DMS 273 (cell line): Measurements from ENCODE around the gene ARHGAP45.
A peak's percentile ranks its signal among the peaks of the same experiment; 100 is the strongest.
"Not testable (repeated sequence)": the region's sequence is repeated elsewhere in the genome, so short reads cannot be mapped to it uniquely, and the experiment has no call there.

ENCODE experiments used
- DNase-seq: peaks from one replicate; lab custom pipeline; 2025; ENCODE audit not compliant: unreplicated experiment; lab: John Stamatoyannopoulos, UW

Gene ARHGAP45

GRCh38 chr19:1113030-1113985 is 46.3 kb downstream of the ARHGAP45 start:
- peak; percentile 96 for DNase-seq

GRCh38 chr19:1113986-1114483 is 47.1 kb downstream of the ARHGAP45 start:
- no peak for DNase-seq

GRCh38 chr19:1114728-1115127 is 47.8 kb downstream of the ARHGAP45 start:
- not testable (repeated sequence) for DNase-seq

GRCh38 chr19:1115646-1116420 is 48.9 kb downstream of the ARHGAP45 start:
- DNase-seq = no peak

GRCh38 chr19:1116726-1117581 is 50.0 kb downstream of the ARHGAP45 start:
- no peak for DNase-seq

- no peak for DNase-seq
Observed at GRCh38 chr19:1117654-1118053, 50.7 kb downstream of the ARHGAP45 start.

GRCh38 chr19:1118999-1119398 is 52.0 kb downstream of the ARHGAP45 start:
- DNase-seq = no peak

- no peak for DNase-seq
Observed at GRCh38 chr19:1119475-1120217, 52.7 kb downstream of the ARHGAP45 start.

- no peak for DNase-seq
Observed at GRCh38 chr19:1121395-1121794, 54.4 kb downstream of the ARHGAP45 start.

- DNase-seq = no peak
Observed at GRCh38 chr19:1122021-1122971, 55.3 kb downstream of the ARHGAP45 start.

- peak; percentile 55 for DNase-seq
Observed at GRCh38 chr19:1122972-1123363, 56.0 kb downstream of the ARHGAP45 start.

GRCh38 chr19:1123381-1123780 is 56.4 kb downstream of the ARHGAP45 start:
- DNase-seq = no peak

- DNase-seq = no peak
Observed at GRCh38 chr19:1123885-1124677, 57.1 kb downstream of the ARHGAP45 start.

GRCh38 chr19:1125601-1126467 is 58.9 kb downstream of the ARHGAP45 start:
- DNase-seq = no peak

- DNase-seq = no peak
Observed at GRCh38 chr19:1126984-1127760, 60.2 kb downstream of the ARHGAP45 start.

GRCh38 chr19:1128106-1128505 is 61.1 kb downstream of the ARHGAP45 start:
- no peak for DNase-seq
